ENCODE data around the gene SLMAP.

- TF ChIP-seq POLR2AphosphoS5 (IDR thresholded peaks at IDR 0.05; ENCODE audit: borderline replicate concordance, low read depth, low read length) (no peak), EZH2 (IDR thresholded peaks at IDR 0.05) (no peak)
These were observed 12.6 kb upstream of the SLMAP start for GRCh38 chr3:57743496-57743895.
